GM12878 (cell line): ENCODE measurements around the gene CTNNA3. TPM values are rescaled to one million over a fixed set of nuclear protein-coding genes. Genes with fewer than 3 reads are reported as not detected.

ENCODE experiments used
- ATAC-seq: fragments of 200-7000 bp; cut with Tn5 transposase; 3 replicates; pipeline ENCODE4 v1.9.1; 2020; ENCODE audit warnings: mild to moderate bottlenecking, moderate library complexity
- BruUV-seq: library from RNA; stranded (reverse); fragments of 400-500 nt; replicated peaks from 2 replicates; lab custom pipeline; 2021; lab: Mats Ljungman, UMichigan
- CTCF ChIA-PET: fragments of 300-600 bp; sonication (Branson Sonifier 250); formaldehyde crosslinking; extraction: SDS; loops from one replicate; lab custom pipeline; 2021; ENCODE audit warnings: inconsistent platforms; lab: Yijun Ruan, JAX
- POLR2A ChIA-PET: fragments of 350-600 bp; formaldehyde crosslinking; extraction: SDS; loops from one replicate; lab custom pipeline; 2021; ENCODE audit warnings: inconsistent platforms; lab: Charles Lee
- RAD21 ChIA-PET: fragments of 300-600 bp; sonication (Branson Sonifier 250); formaldehyde crosslinking; loops from one replicate; lab custom pipeline; 2023; ENCODE audit warnings: antibody characterized with exemption; ENCODE audit not compliant: unreplicated experiment; lab: Charles Lee
- SMC1A ChIA-PET: fragments of 300-600 bp; sonication (Branson Sonifier 250); formaldehyde crosslinking; loops from one replicate; lab custom pipeline; 2023; ENCODE audit not compliant: unreplicated experiment, uncharacterized antibody; lab: Charles Lee
- DNase-seq: peaks from one replicate; pipeline ENCODE4 v3.0.0-alpha.2; 2011; ENCODE audit warnings: low read depth, low spot score
- FAIRE-seq: peaks from 3 replicates; lab custom pipeline; 2011; peaks lifted over from hg19 to GRCh38; lab: Jason Lieb, UNC
- H2AFZ ChIP-seq: 2 replicates; pipeline ENCODE4 v1.6.0; 2011; ENCODE audit warnings: low read depth, low read length, control low read depth; ENCODE audit not compliant: control insufficient read depth
- H3K27ac ChIP-seq: 2 replicates; pipeline ENCODE4 v1.5.1; 2011; ENCODE audit warnings: control low read depth; ENCODE audit not compliant: control insufficient read depth, insufficient read depth
- H3K27me3 ChIP-seq, 2 experiments: replicated peaks in 1 of 2; 2 replicates each; pipeline versions ENCODE4 v1.6.0 to v1.6.1; 2011; ENCODE audit warnings: low read length in 1 of 2; ENCODE audit not compliant: control insufficient read depth in 2 of 2, insufficient read depth in 2 of 2
- H3K36me3 ChIP-seq, 2 experiments: 2 replicates each; pipeline ENCODE4 v1.5.1; 2011; ENCODE audit warnings: low read length in 1 of 2; ENCODE audit not compliant: control insufficient read depth in 2 of 2, insufficient read depth in 2 of 2
- H3K4me1 ChIP-seq: 2 replicates; pipeline ENCODE4 v1.6.1; 2011; ENCODE audit warnings: mild to moderate bottlenecking, low read length, moderate library complexity, mixed read lengths; ENCODE audit not compliant: control insufficient read depth, insufficient read depth
- H3K4me2 ChIP-seq: 2 replicates; pipeline ENCODE4 v1.6.0; 2011; ENCODE audit warnings: control low read depth; ENCODE audit not compliant: control insufficient read depth, insufficient read depth
- H3K4me3 ChIP-seq: fragments of 200-600 bp; sonication (generic); 2 replicates; pipeline ENCODE4 v1.5.1; 2016
- H3K79me2 ChIP-seq: 2 replicates; pipeline ENCODE4 v1.6.0; 2011; ENCODE audit warnings: low read length; ENCODE audit not compliant: control insufficient read depth, insufficient read depth
- H3K9ac ChIP-seq: 2 replicates; pipeline ENCODE4 v1.8.0; 2011; ENCODE audit warnings: low read length, control low read depth, mixed read lengths; ENCODE audit not compliant: control insufficient read depth, insufficient read depth
- H3K9me3 ChIP-seq: replicated peaks from 3 replicates; pipeline ENCODE4 v1.5.1; 2011; ENCODE audit warnings: mild to moderate bottlenecking, low read length; ENCODE audit not compliant: control insufficient read depth, insufficient read depth
- H4K20me1 ChIP-seq: 2 replicates; pipeline ENCODE4 v1.6.0; 2011; ENCODE audit not compliant: control insufficient read depth, insufficient read depth
- CHD1 ChIP-seq: IDR thresholded peaks from 2 replicates; pipeline ENCODE4 v1.6.1; 2012; ENCODE audit warnings: low read depth, low read length, improper control_type of control experiment
- MEF2A ChIP-seq: IDR thresholded peaks from 2 replicates; pipeline ENCODE4 v1.6.1; 2011; ENCODE audit warnings: low read depth, mild to moderate bottlenecking, low read length, moderate library complexity; ENCODE audit not compliant: insufficient read depth
- NBN ChIP-seq: fragments of 450-650 bp; IDR thresholded peaks from 2 replicates; pipeline ENCODE4 v1.6.1; 2016
- POU2F2 ChIP-seq: IDR thresholded peaks from 3 replicates; pipeline ENCODE4 v1.6.1; 2011; ENCODE audit warnings: low read depth, mild to moderate bottlenecking, low read length, borderline replicate concordance
- RAD21 ChIP-seq: IDR thresholded peaks from 2 replicates; pipeline ENCODE4 v1.6.1; 2011; ENCODE audit warnings: mild to moderate bottlenecking, low read depth, low read length, moderate library complexity; ENCODE audit not compliant: insufficient read depth
- SMAD5 ChIP-seq: IDR thresholded peaks from 2 replicates; pipeline ENCODE4 v1.6.1; 2016; ENCODE audit warnings: antibody characterized with exemption, low read depth
- TCF3 ChIP-seq: IDR thresholded peaks from 2 replicates; pipeline ENCODE4 v1.6.1; 2012; ENCODE audit warnings: low read depth, mild to moderate bottlenecking, low read length, borderline replicate concordance; ENCODE audit not compliant: insufficient read depth
- ZNF622 ChIP-seq: fragments of 450-650 bp; IDR thresholded peaks from 2 replicates; pipeline ENCODE4 v1.6.1; 2017; ENCODE audit warnings: mild to moderate bottlenecking, inconsistent platforms
- WGBS: methylation state at CpG from one replicate; pipeline ENCODE4 v1.1.6; 2016; ENCODE audit warnings: low lambda C conversion rate; ENCODE audit not compliant: insufficient replicate concordance, insufficient coverage; ENCODE audit errors: missing lambda C conversion rate; 5-methylcytosine and 5-hydroxymethylcytosine counted together
- in situ Hi-C: fragments of 300-500 bp; cut with MboI; formaldehyde crosslinking; loops from 9 replicates; pipeline ENCODE4 v1.14.3; 2018; ENCODE audit warnings: mixed read lengths
- intact Hi-C: fragments of 100-400 bp; cut with micrococcal nuclease; formaldehyde crosslinking; loops from one replicate; pipeline ENCODE4 v1.14.2; 2022; ENCODE audit not compliant: unreplicated experiment
- polyA plus RNA-seq, 11 experiments: library from polyadenylated mRNA; depleted of rRNA in 4 of 11; unstranded in 6 of 11; stranded (reverse) in 5 of 11; fragments of >200 nt; fragmentation: Nextera tagmentation in 4 of 11; fragmentation: Illumina TruSeq in 1 of 11; extraction: Ambion mirVana in 4 of 11; extraction: Trizol in 1 of 11; gene quantifications; 1 replicate in 1 of 11; 2 replicates in 10 of 11; pipeline versions ENCODE4 v1.2.1 to v1.2.3, GENCODE V29; 2011 to 2016; ENCODE audit warnings: inconsistent platforms in 2 of 11, missing spikeins in 2 of 11, low read depth in 1 of 11
- total RNA-seq, 4 experiments: library from RNA; depleted of rRNA in 3 of 4; stranded (reverse); fragments of >200 nt in 3 of 4; fragmentation: Illumina TruSeq in 1 of 4; extraction: Trizol in 1 of 4; gene quantifications; 2 replicates each; pipeline versions ENCODE4 v1.2.1 to v1.2.3, GENCODE V29; 2013 to 2021

Gene CTNNA3
- total and polyA plus RNA-seq, 10 of the 15 experiments (the other 5 are each of a cell fraction or from before 2014, with no cell fraction given) = under 0.01 to 4.5 (median 0.22) TPM; not detected in 2

DNA sequence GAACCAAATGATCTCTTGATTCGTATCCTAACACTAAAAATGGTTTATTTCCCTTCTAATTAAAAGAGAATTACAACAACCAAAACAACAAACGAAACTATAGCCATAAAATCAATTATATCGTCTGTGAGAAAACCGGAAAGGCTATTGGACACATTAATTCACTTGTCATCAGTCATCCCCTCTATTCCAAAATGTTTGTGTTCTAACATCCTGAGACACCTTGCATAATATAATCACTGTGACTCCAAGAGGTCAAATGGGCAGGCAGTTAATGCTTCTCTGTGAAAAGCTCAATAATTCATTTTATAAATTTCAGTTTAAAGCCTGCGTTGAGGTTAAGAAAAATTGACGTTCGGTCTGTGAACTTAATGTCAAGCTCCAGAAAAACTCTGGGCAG lies 770.6 kb downstream of the CTNNA3 start (continued):
- no peak for TF ChIP-seq POU2F2
- no peak for TF ChIP-seq RAD21
- TF ChIP-seq CHD1 = no peak
- TF ChIP-seq TCF3 = no peak

DNA sequence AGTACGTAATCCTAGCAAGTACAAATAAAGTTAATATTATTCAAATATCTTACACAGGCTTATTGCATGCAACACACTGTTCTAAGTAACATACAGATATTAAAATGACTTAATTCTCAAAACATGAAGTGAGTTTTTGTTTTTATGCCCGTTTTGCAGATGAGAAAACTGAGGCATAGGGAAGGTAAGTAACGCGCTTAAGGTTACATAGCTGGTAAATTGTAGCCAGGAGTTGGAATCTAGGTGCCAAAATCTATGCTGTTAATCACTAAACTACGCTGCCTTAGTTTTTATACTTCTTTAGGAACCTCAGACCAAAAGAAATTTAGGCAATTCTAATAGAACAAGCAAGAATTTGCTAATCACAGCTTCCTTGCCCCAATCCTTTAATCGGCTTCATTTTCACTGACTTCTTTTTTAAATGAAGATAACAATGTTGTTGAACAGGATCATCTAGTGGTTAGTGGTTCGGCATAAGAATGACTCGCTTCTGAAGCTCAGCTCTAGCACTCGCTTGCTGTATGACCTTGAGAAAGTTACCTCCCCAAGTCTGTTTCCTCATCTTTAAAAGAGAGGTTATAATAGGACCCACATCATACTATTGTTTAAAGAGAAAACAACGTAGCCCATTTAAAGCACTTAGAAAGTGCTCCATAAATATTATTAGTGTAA lies 771.2 kb downstream of the CTNNA3 start:
- no peak overlapping the region for H3K4me3 ChIP-seq
- FAIRE-seq = no peak
- intact Hi-C loops = loop anchor here (5.0 kb wide), 2 partner anchors 597 to 878 kb away; no protein-coding TSS in a partner anchor

More for the DNA sequence above, 771.2 kb downstream of the CTNNA3 start:
- Histone ChIP-seq H3K27ac (no peak overlapping the region), H3K4me1 (no peaks in the 10 kb centered on the region), H3K79me2 (no peaks in the 10 kb centered on the region), H3K9me3 (no peaks in the 10 kb centered on the region), H3K9ac (no peak overlapping the region), H2AFZ (no peak overlapping the region), H3K27me3 (peaks cover 0 to 8% of the 10 kb centered on the region in 2 experiments; a peak in 2 of 4 replicates), H3K4me2 (no peak overlapping the region), H4K20me1 (no peaks in the 10 kb centered on the region), H3K36me3 (no peaks in the 10 kb centered on the region)
- ChIA-PET SMC1A (interaction anchor here (0.6 to 2.1 kb wide), 5 partner anchors 65 to 665 kb away, joined by 3 to 8 read pairs (median 3); no protein-coding TSS in a partner anchor), CTCF (interaction anchor here (1.0 to 10.5 kb wide), 5 partner anchors 9 to 773 kb away, joined by 3 to 80 read pairs (median 3); no protein-coding TSS in a partner anchor), RAD21 (interaction anchor here (1.3 kb wide), 2 partner anchors 581 to 597 kb away, joined by 4 to 7 read pairs; no protein-coding TSS in a partner anchor), POLR2A (no interaction called here)
- TF ChIP-seq NBN (no peak), POU2F2 (no peak), MEF2A (no peak), ZNF622 (no peak), SMAD5 (no peak)
- no TSS peak for BruUV-seq
- DNase-seq (no peak), ATAC-seq (no peak)
- in situ Hi-C loops = no loop called here
- WGBS = 31% methylated on average over 10 of the region's 10 CpGs
